NCI-H345 treated with DMSO at 0.1 percent for 48 hours (cell line): ENCODE measurements around the gene TFG.

Experiments used
- DNase-seq: peaks from one replicate; lab custom pipeline; 2025; ENCODE audit not compliant: unreplicated experiment; lab: John Stamatoyannopoulos, UW

The TFG gene

GRCh38 chr3:100703865-100704264, 5.4 kb upstream of the TFG start:
- no peak for DNase-seq

- no peak for DNase-seq
Observed at GRCh38 chr3:100706365-100706764, 2.9 kb upstream of the TFG start.

- no peak for DNase-seq
Observed at GRCh38 chr3:100708644-100708988, 678 bp upstream of the TFG start.

- no peak for DNase-seq
Observed at GRCh38 chr3:100709842-100710260, 557 bp downstream of the TFG start.

DNA sequence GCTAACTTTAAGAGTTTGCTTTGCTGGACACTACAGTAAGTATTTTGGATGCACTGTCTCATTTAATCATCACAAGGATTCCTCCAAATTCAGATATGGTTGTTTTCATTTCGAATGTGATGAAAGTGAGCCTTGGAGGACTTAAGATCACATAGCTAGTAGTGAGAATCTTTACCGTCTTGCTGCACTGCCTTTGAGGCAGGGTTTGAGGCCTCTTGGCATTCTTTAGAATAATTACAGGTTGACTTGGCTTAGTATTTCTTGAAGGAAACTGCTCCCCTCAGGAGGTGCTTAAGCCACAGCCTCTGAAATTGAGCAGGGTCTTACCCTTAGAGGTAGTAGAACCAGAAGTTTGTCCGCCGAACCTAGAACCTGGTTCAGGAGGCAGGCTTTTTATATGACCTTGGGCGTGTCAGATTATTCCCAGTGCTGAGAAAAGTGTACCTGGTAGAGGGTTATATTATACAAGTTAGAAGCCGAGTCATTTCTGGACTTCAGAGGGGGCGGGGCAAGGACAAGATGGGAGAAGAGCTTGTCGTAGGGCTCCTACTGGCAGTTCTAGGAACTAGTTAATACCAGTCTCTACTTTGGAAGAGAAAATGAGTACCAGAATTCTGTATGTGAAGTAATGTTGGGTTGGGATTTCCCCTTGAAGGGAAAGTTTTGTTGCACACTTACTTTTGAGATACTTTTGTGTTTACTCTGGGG, 1.1 kb downstream of the TFG start:
- DNase-seq = no peak

- no peak for DNase-seq
Observed at GRCh38 chr3:100715176-100715575, 5.9 kb downstream of the TFG start.

DNA sequence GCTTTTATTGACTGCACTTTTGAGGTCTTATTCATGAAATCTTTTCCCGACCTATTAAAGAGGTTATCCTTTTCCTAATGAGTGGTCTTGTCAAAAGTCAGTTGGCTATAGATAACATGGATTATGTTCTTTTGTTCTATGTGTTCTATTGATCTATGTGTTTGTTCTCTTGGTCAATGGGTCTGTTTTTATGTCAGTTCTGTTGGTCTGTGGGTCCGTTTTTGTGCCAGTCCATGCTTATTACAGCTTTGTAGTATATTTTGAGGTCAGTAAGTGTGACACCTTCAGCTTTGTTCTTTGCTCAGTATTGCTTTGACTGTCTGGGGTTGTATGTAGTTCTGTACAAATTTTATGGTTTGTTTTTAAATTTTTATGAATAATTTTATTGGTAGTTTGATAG, 7.8 kb downstream of the TFG start:
- no peak for DNase-seq

DNA sequence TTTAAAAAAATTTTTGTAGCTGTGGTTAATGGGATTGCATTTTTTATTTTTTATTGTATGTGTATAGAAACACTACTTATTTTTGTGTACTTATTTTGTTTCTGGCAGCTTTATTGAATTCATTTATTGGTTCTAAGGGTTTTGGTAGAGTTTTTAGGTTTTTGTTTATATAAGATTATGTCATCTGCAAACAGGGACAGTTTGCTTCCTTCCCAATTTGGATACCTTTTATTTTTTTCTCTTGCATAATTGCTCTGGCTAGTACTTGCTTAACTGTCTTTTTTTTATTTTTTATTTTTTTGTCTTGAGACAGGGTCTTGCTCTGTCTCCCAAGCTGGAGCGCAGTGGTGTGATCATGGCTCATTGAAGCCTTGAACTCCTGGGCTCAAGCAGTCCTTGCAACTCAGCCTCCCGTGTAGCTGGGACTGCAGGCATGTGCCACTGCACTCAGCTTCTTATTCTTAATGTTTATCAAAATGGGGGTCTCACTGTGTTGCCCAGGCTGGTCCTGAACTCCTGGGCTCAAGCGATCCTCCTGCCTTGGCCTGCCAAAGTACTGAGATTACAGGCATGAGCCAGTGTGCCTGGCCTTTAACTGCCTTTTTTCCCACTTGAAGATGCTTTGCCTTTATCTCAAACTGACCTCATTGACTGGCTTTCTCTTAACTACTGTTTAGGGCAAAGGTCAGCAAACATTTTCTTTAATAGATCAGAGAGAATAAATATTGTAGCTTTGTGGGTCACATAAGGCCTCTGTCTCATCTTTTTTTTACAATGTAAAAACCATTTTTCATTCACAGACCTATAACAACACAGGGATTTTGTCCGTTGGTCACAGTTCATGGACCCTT, 8.6 kb downstream of the TFG start:
- no peak for DNase-seq

DNA sequence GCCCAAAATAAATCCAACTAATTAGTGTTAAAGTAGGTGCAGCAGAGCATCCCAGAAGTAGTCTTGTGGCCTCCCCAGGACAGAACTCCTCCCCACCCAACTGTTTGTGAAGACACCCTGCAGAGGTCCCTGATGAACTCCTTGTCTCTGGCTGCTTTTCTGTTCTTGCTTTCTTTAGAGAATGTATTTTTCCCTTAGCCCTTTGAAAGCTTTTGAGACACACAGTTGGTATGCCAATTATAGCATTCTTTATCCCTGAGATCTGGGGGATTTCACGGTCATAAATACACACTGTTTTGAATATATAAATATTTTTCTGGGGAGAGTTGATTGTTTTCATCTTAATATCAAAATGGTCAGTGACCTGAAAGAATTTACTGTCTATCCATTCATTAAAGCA, 9.8 kb downstream of the TFG start:
- no peak for DNase-seq

GRCh38 chr3:100720426-100720825, 11.1 kb downstream of the TFG start:
- no peak for DNase-seq

DNA sequence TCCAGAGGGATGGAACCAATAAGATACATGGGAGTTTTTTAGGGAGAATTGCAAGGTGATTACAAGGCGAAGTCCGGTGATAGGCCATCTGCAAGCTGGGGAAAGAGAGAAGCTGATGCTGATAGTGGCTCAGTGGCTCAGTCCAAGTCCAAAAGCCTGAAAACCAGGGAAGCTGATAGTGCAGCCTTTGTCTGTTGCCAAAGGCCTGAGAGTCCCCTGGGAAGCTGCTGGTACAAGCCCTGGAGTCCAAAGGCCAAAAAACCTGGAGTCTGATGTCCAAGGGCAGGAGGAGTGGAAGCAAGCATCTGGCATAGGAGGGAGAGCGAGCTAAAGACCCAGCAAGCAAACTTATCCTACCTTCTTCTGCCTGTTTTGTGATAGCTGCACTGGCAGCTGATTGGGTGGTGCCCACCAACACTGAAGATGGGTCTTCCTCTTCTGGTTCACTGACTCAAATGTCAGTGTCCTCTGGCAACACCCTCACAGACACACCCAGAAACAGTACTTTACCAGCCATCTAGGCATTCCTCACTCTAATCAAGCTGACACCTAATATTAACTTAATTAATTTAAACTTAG, 16.7 kb downstream of the TFG start:
- no peak for DNase-seq

GRCh38 chr3:100726706-100727105, 17.4 kb downstream of the TFG start:
- DNase-seq = no peak

- DNase-seq = no peak
Observed at GRCh38 chr3:100730524-100730923, 21.2 kb downstream of the TFG start.

- DNase-seq = no peak
Observed at GRCh38 chr3:100732435-100732834, 23.1 kb downstream of the TFG start.

GRCh38 chr3:100737334-100737733, 28.0 kb downstream of the TFG start:
- DNase-seq = no peak

DNA sequence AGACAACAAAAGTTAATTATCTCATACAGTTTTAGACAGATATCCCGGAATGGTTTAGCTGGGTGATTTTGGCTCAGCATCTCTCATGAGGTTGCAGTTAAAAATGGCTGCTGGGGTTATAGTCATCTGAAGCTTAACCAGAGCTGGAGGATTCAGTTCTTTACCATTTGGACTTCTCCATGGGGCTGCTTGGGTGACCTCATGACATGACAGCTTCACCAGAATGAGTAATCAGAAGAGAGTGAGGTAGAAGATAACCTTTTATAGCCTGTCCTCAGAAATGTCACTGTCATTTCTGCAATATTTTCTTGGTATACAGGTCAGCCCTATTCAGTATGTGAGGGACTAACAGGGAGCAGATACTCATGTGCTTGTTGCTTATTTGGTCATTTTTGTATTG, 30.9 kb downstream of the TFG start:
- DNase-seq = no peak

- DNase-seq = no peak
Observed at GRCh38 chr3:100743535-100743934, 34.2 kb downstream of the TFG start.

DNA sequence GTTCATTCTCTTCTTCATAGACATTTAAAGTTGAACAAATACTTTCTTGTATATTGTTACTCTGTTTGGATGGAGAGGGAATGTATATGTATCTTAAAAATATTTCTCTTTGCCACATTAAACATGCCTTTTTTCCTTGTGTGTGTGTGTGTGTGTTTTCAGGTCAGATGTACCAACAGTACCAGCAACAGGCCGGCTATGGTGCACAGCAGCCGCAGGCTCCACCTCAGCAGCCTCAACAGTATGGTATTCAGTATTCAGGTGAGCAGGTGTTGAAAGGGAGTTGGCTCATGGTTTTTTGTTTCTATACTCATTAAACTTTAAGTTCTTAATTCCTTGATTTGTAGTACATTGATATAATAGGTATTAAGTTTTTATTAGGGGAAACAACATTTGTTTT, 35.4 kb downstream of the TFG start:
- no peak for DNase-seq

DNA sequence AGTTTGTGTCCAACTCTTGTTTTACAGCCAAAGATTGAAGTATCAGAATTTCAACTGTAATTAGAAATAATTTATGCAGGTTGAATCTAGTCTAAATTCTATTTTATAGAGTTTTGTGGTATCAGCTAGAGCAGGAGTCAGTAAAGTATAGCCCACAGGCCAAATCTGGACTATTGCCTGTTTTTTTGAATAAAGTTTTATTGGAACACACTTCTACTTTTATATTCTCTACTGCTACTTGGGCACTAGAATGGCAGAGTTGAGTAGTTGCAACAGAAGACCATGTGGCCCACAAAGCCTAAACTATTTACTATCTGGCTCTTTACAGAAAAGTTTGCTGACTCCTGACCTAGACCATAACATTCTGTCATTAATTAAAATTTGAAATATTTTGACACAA, 36.3 kb downstream of the TFG start:
- DNase-seq = no peak

- no peak for DNase-seq
Observed at GRCh38 chr3:100746092-100746491, 36.8 kb downstream of the TFG start.

GRCh38 chr3:100748220-100748619, 38.9 kb downstream of the TFG start:
- no peak for DNase-seq

GRCh38 chr3:100748967-100749366, 39.7 kb downstream of the TFG start:
- DNase-seq = no peak
